GM18520 (cell line): Measurements from ENCODE around the gene MRFAP1.

Experiments used
- ATAC-seq: cut with Tn5 transposase; IDR thresholded peaks from one replicate; pipeline ENCODE4 v1.9.1; 2021; ENCODE audit not compliant: unreplicated experiment

The MRFAP1 gene

GRCh38 chr4:6689506-6689960, 49.0 kb downstream of the MRFAP1 start:
- no peak for ATAC-seq
